Measurements from ENCODE around the gene SLC25A30. TPM values are rescaled to one million over a fixed set of nuclear protein-coding genes. Genes with fewer than 3 reads are reported as not detected.

The SLC25A30 gene
- total and polyA plus RNA-seq, 2 of the 13 experiments (the other 11 are each of a cell fraction or from before 2014, with no cell fraction given) = 19.6 to 22.5 TPM

DNA sequence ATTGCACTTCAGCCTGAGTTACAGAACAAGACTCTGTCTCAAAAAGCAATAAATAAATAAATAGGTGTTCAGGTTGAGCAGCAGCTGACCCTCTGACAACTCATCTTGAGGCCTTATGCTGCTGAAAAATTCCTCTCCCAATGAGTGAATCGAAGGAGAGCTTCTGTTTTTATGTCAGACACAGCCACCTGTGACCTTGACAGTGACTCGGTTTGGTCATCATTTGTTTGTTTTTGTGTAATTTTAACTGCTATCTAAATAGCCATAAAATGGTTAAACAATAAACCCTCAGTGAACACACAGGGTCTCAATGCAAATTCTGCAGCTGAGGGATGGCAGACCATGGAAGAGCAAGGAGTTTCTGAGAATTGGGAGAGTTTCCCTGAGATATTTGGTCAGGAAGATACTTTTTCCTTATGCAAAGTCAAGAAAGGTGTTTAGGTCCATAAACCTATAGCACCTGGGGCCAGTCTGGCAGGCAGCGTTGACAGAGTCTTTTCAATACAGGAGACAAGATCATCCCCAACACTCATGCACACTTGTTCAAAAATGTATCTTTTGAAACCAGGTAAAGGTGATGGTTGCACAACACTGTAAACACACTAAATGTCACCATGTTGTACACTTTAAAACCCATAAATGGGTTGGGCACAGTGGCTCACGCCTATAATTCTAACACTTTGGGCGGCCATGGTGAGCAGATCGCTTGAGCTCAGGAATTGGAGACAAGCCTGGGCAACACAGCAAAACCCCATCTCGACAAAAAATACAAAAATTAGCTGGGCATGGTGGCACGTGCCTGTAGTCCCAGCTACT lies 16.6 kb upstream of the SLC25A30 start (continued):
- TF ChIP-seq FOXP1 (IDR thresholded peaks at IDR 0.05) (no peak), FOXP1 (CRISPR knock-in tag; IDR thresholded peaks at IDR 0.05) (peak; percentile 64), MXI1 (IDR thresholded peaks at IDR 0.05; ENCODE audit: borderline replicate concordance, low read depth, low read length) (peak; percentile 38; the same call in 1 of the 3 replicates), KDM6A (CRISPR knock-in tag; IDR thresholded peaks at IDR 0.05; ENCODE audit: low read depth) (0 out of 2 replicates have a peak, but pooled peaks have one; percentile 16), GATAD2A (CRISPR knock-in tag; IDR thresholded peaks at IDR 0.05) (peak; percentile 71), ZSCAN29 (CRISPR knock-in tag; conservative IDR thresholded peaks at IDR 0.05) (0 out of 2 replicates have a peak, but pooled peaks have one; percentile 74), ZNF652 (CRISPR knock-in tag; IDR thresholded peaks at IDR 0.05; ENCODE audit: borderline replicate concordance, low read depth) (peak; percentile 90), RCOR2 (CRISPR knock-in tag; IDR thresholded peaks at IDR 0.05) (peak; percentile 14; the same call in 1 of the 2 replicates), RARA (CRISPR knock-in tag; IDR thresholded peaks at IDR 0.05) (peak; percentile 93), SIX1 (CRISPR knock-in tag; IDR thresholded peaks at IDR 0.05; ENCODE audit: borderline replicate concordance) (peak; percentile 36; the same call in 1 of the 2 replicates), HNRNPUL1 (IDR thresholded peaks at IDR 0.05; ENCODE audit: low read depth, low read length) (no peak), RXRB (CRISPR knock-in tag; IDR thresholded peaks at IDR 0.05; ENCODE audit: borderline replicate concordance) (peak; percentile 88), POLR2AphosphoS5 (IDR thresholded peaks at IDR 0.05; ENCODE audit: low read depth, low read length) (peak; percentile 76), SETDB1 (CRISPR knock-in tag; IDR thresholded peaks at IDR 0.05; ENCODE audit: borderline replicate concordance) (no peak), NCOA2 (CRISPR knock-in tag; IDR thresholded peaks at IDR 0.05) (peak; percentile 84), EHMT2 (IDR thresholded peaks at IDR 0.05; ENCODE audit: borderline replicate concordance, low read depth, low read length) (peak; percentile 19; the same call in 1 of the 2 replicates), ARID5B (CRISPR knock-in tag; IDR thresholded peaks at IDR 0.05) (peak; percentile 92), SALL1 (CRISPR knock-in tag; IDR thresholded peaks at IDR 0.05) (peak; percentile 51), POLR2A (IDR thresholded peaks at IDR 0.05; ENCODE audit: insufficient read depth in 1 of 2, low read depth in 2 of 2, low read length in 2 of 2) (peak; percentile 54 to 80; a peak in 3 of 4 replicates)
- TF ChIP-seq, protein P1, sequence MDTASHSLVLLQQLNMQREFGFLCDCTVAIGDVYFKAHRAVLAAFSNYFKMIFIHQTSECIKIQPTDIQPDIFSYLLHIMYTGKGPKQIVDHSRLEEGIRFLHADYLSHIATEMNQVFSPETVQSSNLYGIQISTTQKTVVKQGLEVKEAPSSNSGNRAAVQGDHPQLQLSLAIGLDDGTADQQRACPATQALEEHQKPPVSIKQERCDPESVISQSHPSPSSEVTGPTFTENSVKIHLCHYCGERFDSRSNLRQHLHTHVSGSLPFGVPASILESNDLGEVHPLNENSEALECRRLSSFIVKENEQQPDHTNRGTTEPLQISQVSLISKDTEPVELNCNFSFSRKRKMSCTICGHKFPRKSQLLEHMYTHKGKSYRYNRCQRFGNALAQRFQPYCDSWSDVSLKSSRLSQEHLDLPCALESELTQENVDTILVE (CRISPR knock-in tag; IDR thresholded peaks at IDR 0.05) = peak; percentile 70; the same call in 1 of the 2 replicates
- TF ChIP-seq, protein P2, sequence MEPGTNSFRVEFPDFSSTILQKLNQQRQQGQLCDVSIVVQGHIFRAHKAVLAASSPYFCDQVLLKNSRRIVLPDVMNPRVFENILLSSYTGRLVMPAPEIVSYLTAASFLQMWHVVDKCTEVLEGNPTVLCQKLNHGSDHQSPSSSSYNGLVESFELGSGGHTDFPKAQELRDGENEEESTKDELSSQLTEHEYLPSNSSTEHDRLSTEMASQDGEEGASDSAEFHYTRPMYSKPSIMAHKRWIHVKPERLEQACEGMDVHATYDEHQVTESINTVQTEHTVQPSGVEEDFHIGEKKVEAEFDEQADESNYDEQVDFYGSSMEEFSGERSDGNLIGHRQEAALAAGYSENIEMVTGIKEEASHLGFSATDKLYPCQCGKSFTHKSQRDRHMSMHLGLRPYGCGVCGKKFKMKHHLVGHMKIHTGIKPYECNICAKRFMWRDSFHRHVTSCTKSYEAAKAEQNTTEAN (CRISPR knock-in tag; conservative IDR thresholded peaks at IDR 0.05) = peak; percentile 93; the same call in 1 of the 2 replicates

All from HepG2 (cell line).